Measurements from ENCODE around the gene ATP5IF1.
A peak's percentile ranks its signal among the peaks of the same experiment; 100 is the strongest.

Gene ATP5IF1

DNA sequence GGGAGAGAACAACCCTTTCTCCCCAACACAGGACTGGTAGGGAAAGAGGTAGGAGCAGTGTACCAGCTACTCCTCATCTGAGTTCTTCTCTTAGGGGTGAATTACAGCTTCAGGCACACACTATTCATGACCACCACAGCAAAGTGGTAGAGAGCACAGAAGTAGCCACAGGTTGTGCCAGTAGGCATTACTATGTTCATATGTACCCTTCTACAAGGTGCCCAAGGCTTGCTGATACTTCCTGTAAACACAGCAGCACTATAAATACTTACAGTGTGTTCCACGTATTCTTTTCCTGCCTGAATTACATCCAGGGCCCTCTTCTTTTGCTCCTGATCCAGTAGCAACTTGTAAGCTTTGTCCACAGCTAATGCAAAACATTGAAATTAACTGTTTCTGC is 26.2 kb upstream of the ATP5IF1 start:
- DNase-seq (ENCODE audit: low read depth), result no peak
- TF ChIP-seq, protein P1, sequence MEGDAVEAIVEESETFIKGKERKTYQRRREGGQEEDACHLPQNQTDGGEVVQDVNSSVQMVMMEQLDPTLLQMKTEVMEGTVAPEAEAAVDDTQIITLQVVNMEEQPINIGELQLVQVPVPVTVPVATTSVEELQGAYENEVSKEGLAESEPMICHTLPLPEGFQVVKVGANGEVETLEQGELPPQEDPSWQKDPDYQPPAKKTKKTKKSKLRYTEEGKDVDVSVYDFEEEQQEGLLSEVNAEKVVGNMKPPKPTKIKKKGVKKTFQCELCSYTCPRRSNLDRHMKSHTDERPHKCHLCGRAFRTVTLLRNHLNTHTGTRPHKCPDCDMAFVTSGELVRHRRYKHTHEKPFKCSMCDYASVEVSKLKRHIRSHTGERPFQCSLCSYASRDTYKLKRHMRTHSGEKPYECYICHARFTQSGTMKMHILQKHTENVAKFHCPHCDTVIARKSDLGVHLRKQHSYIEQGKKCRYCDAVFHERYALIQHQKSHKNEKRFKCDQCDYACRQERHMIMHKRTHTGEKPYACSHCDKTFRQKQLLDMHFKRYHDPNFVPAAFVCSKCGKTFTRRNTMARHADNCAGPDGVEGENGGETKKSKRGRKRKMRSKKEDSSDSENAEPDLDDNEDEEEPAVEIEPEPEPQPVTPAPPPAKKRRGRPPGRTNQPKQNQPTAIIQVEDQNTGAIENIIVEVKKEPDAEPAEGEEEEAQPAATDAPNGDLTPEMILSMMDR (conservative IDR thresholded peaks at IDR 0.05; ENCODE audit: low read length), result no peak
- no peak overlapping the region for H3K4me3 ChIP-seq (ENCODE audit: low read length)

GRCh38 chr1:28213315-28213714 is 22.6 kb upstream of the ATP5IF1 start:
- no peak overlapping the region for H3K4me3 ChIP-seq (ENCODE audit: low read length)
- TF ChIP-seq, protein P1 (conservative IDR thresholded peaks at IDR 0.05; ENCODE audit: low read length), result no peak
- DNase-seq (ENCODE audit: low read depth), result no peak

DNA sequence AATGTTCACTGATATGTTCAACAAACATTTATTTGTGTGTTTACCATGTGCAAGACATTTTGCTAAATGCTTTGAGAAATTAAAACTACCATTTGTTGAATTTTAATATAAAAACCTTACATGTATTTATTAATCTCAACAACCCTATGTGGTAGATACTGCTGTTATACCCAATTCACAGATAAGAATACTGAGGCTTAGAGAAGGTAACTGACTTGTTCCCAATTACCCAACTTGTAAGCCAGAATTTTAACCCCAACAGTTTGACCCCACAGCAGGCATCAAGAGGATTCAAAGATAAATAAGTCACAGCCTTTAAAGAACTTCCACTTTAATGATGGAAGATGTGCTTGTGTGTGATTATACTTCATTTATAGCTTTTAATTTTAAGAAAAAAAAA is 6.8 kb upstream of the ATP5IF1 start:
- no peak for DNase-seq (ENCODE audit: low read depth)
- H3K4me3 ChIP-seq (ENCODE audit: low read length), result no peak overlapping the region
- TF ChIP-seq, protein P1 (conservative IDR thresholded peaks at IDR 0.05; ENCODE audit: low read length), result no peak

GRCh38 chr1:28229996-28230395 is 5.9 kb upstream of the ATP5IF1 start:
- peak; percentile 37 for DNase-seq (ENCODE audit: low read depth)
- TF ChIP-seq, protein P1 (conservative IDR thresholded peaks at IDR 0.05; ENCODE audit: low read length), result no peak
- no peak overlapping the region for H3K4me3 ChIP-seq (ENCODE audit: low read length)

GRCh38 chr1:28232558-28233263 is 3.2 kb upstream of the ATP5IF1 start, which contains the start of gene DNAJC8:
TSS of gene DNAJC8 (minus strand) at chr1:28233029. CDS start at chr1:28232998, 31 bp downstream.
- peak; percentile 88 for DNase-seq (ENCODE audit: low read depth)
- TF ChIP-seq, protein P1 (conservative IDR thresholded peaks at IDR 0.05; ENCODE audit: low read length), result no peak
- peak within 1 kb of the TSS; percentile 95 for H3K4me3 ChIP-seq (ENCODE audit: low read length)

DNA sequence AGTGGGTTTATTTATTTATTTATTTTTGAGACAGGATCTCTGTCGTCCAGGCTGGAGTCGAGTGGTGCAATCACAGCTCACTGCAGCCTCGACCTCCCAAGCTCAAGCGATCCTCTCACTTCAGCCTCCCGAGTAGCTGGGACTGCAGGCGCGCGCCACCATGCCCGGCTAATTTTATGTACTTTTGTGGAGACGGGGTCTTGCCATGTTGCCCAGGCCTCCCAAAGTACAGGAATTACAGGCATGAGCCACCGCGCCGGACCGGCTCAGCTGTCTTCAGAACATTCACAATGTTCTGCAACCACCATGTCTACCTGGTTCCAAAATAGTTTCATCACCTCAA is 2.7 kb upstream of the ATP5IF1 start:
- TF ChIP-seq, protein P1 (conservative IDR thresholded peaks at IDR 0.05; ENCODE audit: low read length), result no peak
- peak overlapping the region; percentile 95 for H3K4me3 ChIP-seq (ENCODE audit: low read length)
- DNase-seq (ENCODE audit: low read depth), result no peak

DNA sequence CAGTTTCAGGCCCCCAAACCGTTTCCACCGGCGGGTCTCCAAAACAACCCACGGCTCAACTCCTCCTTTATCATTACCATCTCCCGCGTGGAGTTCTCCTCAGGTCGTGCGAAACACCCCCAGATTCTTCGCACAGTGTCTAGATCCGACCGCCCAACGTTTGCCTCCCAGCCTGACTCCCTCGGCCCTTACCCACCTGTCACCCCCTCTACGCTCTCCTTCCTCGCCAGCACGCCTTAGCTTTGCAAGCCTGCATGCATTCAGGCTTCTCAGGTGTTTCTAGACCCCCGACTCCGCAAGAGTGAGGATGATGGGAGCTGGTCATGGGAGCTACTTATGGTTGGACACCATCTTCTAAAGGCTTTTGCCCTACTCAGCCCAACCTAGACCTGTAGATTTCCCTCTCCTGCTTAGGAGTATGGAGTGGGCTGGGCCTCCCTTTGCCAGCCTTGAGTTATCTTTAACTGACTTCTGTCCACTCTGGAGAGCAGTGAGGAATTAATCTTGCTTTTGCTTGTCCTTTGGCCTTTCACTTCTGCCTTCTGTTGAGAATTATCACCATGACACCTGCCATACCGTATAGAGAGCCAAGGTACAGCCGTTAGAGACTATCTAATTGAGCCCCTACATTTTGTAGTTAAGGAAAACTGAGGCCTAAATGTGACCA is 865 bp downstream of the ATP5IF1 start:
- peak overlapping the region; percentile 98 for H3K4me3 ChIP-seq (ENCODE audit: low read length)
- TF ChIP-seq, protein P1 (conservative IDR thresholded peaks at IDR 0.05; ENCODE audit: low read length), result no peak
- no peak for DNase-seq (ENCODE audit: low read depth)
